ENCODE data around the gene VEGFB.
A peak's percentile ranks its signal among the peaks of the same experiment; 100 is the strongest.
"Not testable (repeated sequence)": the region's sequence is repeated elsewhere in the genome, so short reads cannot be mapped to it uniquely, and the experiment has no call there.

Gene VEGFB

DNA sequence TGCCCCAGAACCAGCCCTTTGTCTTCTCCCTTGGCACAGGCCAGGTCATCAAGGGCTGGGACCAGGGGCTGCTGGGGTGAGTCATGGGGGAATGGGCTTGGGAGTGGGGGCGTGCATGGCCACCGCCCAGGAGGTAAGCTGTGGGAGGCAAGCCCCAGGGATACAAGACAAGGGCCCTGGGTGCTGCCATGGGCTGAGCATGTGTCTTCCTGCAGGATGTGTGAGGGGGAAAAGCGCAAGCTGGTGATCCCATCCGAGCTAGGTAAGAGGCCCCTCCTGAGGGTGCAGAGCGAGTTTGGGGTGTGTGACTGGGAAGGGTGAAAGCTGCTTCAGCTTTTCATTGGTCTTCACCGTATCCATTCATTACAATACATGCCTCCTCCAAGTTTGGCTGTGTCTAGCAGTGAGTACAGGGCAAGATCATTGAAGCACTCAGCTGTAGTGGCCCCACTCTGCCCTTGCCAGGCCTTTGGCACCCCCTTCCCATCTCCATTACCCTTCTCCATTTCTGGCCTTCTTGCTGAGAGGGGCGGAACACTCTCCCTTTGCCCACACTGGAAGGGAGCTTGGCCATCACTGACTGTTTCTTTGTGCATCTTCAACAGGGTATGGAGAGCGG is 9.0 kb downstream of the VEGFB start:
- no peak overlapping the region for H3K4me3 ChIP-seq (ENCODE audit: low read length)
- DNase-seq (ENCODE audit: low read depth) = no peak
- TF ChIP-seq, protein P1, sequence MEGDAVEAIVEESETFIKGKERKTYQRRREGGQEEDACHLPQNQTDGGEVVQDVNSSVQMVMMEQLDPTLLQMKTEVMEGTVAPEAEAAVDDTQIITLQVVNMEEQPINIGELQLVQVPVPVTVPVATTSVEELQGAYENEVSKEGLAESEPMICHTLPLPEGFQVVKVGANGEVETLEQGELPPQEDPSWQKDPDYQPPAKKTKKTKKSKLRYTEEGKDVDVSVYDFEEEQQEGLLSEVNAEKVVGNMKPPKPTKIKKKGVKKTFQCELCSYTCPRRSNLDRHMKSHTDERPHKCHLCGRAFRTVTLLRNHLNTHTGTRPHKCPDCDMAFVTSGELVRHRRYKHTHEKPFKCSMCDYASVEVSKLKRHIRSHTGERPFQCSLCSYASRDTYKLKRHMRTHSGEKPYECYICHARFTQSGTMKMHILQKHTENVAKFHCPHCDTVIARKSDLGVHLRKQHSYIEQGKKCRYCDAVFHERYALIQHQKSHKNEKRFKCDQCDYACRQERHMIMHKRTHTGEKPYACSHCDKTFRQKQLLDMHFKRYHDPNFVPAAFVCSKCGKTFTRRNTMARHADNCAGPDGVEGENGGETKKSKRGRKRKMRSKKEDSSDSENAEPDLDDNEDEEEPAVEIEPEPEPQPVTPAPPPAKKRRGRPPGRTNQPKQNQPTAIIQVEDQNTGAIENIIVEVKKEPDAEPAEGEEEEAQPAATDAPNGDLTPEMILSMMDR (IDR thresholded peaks at IDR 0.05; ENCODE audit: insufficient read depth, low read depth, low read length, missing control alignments) = no peak

DNA sequence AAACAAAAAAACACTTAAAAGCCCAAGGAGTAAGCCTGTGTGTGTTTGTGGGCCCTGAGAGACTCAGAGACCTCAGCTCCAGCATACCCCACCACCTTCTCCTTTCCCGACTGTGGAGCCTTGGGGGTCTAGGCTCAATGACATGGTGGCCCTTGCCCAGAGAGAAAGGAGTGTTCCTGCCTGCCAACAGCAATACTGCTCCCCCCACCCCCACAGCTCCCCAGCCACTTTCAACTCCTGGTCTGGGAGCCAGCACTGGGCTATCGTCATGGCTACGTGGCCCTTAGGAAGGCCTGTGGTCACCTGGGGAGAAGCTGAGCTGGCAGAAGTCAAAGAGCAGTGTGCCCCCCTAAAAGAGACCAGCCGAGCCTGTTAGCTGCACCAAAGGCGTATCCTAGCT is 9.7 kb downstream of the VEGFB start:
- DNase-seq (ENCODE audit: low read depth) = no peak
- H3K4me3 ChIP-seq (ENCODE audit: low read length) = no peak overlapping the region
- TF ChIP-seq, protein P1 (IDR thresholded peaks at IDR 0.05; ENCODE audit: insufficient read depth, low read depth, low read length, missing control alignments) = no peak

DNA sequence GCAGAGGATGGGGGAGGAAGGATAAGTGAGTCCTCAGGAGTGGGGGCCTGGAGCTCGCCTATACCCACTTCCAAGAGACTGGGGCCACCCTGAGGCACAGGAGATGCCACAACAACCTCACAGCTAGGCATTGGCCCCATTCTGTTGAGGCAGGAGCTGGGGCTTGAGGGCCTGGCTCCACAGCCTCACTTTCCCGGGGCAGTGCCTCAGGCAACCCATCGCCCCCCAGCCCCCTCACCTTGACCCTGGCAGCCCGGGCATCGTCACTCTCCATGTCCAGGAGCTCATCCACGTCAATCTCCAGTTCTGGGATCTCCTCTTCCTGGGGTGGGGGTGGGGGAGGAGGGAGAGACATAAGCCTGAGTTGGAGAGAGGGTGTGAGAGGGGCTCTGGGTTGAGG is 10.6 kb downstream of the VEGFB start:
- TF ChIP-seq, protein P1 (IDR thresholded peaks at IDR 0.05; ENCODE audit: insufficient read depth, low read depth, low read length, missing control alignments) = no peak
- peak overlapping the region; percentile 67 for H3K4me3 ChIP-seq (ENCODE audit: low read length)

DNA sequence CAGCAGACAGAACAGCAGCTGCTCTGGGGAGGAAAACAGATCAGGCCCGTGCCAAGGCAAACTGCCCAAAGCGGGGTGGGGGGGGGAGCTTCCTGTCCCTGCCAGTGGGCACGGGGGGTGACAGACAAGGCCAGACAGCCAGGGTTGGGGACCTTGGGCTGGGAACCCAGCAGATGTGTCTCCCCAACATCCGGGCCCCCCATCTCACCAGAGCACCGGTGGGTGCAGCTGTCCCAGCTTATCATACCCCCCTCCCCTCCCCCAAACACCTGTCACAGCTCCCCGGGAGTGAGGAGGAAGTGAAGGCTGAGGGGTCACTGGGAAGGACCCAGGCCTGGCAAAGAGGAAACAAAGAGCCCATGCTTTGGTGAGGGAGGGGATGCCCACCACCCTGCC is 11.0 kb downstream of the VEGFB start:
- TF ChIP-seq, protein P1 (IDR thresholded peaks at IDR 0.05; ENCODE audit: insufficient read depth, low read depth, low read length, missing control alignments) = no peak
- peak overlapping the region; percentile 67 for H3K4me3 ChIP-seq (ENCODE audit: low read length)
- DNase-seq (ENCODE audit: low read depth) = no peak

More for the DNA sequence above, 10.6 kb downstream of the VEGFB start:
- DNase-seq (ENCODE audit: low read depth) = no peak

DNA sequence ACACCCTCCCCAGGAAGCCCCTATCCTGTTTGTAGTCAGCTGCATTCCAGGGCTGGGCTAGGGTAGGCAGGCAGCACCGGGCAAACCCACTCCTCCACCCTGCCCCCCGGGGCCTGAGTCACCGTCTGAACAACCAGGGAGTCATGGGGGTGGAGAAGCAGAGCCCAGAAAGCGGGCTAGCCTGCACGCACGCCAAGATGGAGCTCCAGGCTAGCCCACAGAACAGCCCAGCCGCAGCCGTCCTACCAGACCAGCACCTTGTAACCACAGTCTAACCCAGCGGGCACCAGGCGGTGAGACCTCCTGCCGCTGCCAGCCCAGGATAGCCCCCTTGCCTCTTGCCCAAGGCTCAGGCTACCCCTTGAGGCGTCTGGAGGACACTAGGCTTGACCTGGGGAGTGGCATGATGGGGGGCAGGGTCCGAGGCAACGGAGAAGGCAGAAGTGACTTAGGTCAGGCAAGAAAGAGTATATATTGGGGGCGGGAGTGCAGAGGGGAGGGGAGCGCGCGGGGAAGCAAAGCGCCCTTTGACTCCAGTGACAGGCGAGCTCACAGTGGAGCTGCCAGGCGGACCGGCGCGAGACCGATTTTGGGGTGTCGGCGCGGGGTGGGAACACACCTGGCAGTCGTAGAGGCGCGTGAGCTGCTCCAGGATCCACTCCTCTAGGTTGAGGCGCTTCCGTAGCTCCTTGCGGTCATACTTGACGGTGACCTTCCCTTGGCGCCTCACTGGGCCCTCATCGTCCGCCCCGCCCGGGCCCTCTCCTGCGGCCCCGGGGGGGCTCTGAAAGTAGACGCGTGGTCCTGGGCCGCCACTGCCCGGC is 11.6 kb downstream of the VEGFB start:
- peak; percentile 99 for DNase-seq (ENCODE audit: low read depth)
- TF ChIP-seq, protein P1 (IDR thresholded peaks at IDR 0.05; ENCODE audit: insufficient read depth, low read depth, low read length, missing control alignments) = no peak
- peak overlapping the region; percentile 67 for H3K4me3 ChIP-seq (ENCODE audit: low read length)

DNA sequence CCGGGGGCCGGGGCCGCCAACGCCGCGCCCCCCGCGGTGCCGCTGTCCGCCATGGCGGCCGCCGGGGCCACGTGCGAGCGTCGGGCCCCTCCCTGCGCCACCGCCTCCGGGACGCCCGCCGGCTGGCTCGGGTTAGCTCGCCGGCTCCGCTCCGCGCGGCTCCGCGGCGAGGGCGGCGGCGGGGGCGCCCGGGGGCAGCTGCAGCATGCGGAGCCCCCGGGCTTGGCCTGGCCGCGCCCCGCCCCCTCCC is 12.2 kb downstream of the VEGFB start:
- DNase-seq (ENCODE audit: low read depth); H3K4me3 ChIP-seq (ENCODE audit: low read length): not testable (repeated sequence)

DNA sequence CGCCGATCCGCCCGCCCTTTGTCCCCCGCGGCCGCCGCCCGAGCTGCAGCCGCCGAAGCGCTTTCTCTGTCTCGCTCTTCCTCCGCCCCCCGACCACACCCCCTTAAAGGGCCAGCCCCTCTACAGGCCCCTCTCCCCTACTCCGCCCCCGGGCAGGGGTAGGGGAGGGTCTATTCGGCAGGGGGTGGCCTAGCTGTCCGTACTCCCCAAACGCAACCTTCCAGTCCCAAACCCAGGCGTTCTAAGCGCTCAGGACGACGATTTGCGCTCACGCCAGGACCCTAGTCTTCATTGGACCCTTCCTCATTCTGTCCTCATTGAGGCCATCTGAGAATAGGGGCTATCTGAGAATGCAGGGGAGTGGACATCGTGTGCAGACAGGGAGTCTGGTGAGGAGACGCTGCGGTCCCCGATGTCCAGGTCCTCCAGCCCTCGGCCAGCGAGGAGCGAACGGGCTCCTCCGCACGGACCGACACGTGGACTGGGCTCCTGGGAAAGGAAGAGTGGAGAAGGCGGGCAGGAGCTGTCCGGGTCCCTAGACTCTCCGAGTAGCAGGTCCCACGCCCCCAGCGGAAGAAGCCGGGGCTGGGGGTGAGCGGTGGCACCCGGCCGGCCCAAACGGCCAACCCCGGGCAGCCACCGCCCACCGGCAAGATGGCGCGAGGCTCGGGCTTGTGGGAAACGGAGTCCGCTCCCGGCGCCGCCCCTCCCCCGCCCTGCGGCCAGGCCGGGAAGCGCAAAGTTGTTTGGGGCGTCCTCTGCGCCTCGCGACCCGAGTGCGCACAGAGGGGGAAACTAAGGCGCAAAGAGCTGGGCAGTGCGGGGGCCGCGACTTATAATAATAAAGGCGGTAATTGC is 12.7 kb downstream of the VEGFB start, which contains the start of gene PPP1R14B:
PPP1R14B (minus strand) TSS at position 73 of the 858 bp plus-strand sequence. CDS start 270 bp downstream, outside the sequence.
- TF ChIP-seq, protein P1 (IDR thresholded peaks at IDR 0.05; ENCODE audit: insufficient read depth, low read depth, low read length, missing control alignments) = no peak
- H3K4me3 ChIP-seq (ENCODE audit: low read length) = peak within 1 kb of the TSS; percentile 72
- DNase-seq (ENCODE audit: low read depth) = peak; percentile 85
